ENCODE results near the gene MTERF2. TPM values are rescaled to one million over a fixed set of nuclear protein-coding genes. Genes with fewer than 3 reads are reported as not detected.

The MTERF2 gene
- total RNA-seq, 1 donor from 2014 or later, result 3.1 TPM

- TF ChIP-seq CTCF (IDR thresholded peaks at IDR 0.05), result no peak
- H3K4me3 ChIP-seq, result peak overlapping the region in 1 of 2 donors; percentile 69
Measured at GRCh38 chr12:106985479-106985878, 1.5 kb downstream of the MTERF2 start.

GRCh38 chr12:106984588-106985137 lies 2.3 kb downstream of the MTERF2 start:
- peaks cover 12 to 22% of the 10 kb centered on the region in 2 donors for H3K4me1 ChIP-seq
- H3K27ac ChIP-seq, result no peak overlapping the region
- intact Hi-C loops (cut with DNase I), result no loop called here

More at GRCh38 chr12:106985479-106985878, 1.5 kb downstream of the MTERF2 start:
- Histone ChIP-seq H3K9me3 (no peaks in the 10 kb centered on the region), H3K36me3 (no peaks in the 10 kb centered on the region), H3K4me1 (peaks cover 12 to 22% of the 10 kb centered on the region in 2 donors), H3K27me3 (no peaks in the 10 kb centered on the region), H3K27ac (no peak overlapping the region)
- DNase-seq (ENCODE audit: low spot score in 2 of 2), result no peak
- intact Hi-C loops (cut with DNase I), result no loop called here

GRCh38 chr12:106982229-106982628 lies 4.7 kb downstream of the MTERF2 start:
- peaks cover 8 to 21% of the 10 kb centered on the region in 2 donors for H3K4me1 ChIP-seq
- no peak overlapping the region for H3K4me3 ChIP-seq
- H3K27ac ChIP-seq, result no peak overlapping the region
- no peaks in the 10 kb centered on the region for H3K27me3 ChIP-seq
- no peak for DNase-seq (ENCODE audit: low spot score in 2 of 2)
- no peak for TF ChIP-seq CTCF (IDR thresholded peaks at IDR 0.05)
- H3K36me3 ChIP-seq, result no peaks in the 10 kb centered on the region
- H3K9me3 ChIP-seq, result no peaks in the 10 kb centered on the region
- intact Hi-C loops (cut with DNase I), result no loop called here

More at GRCh38 chr12:106984588-106985137, 2.3 kb downstream of the MTERF2 start:
- no peak overlapping the region for H3K4me3 ChIP-seq
- no peak for DNase-seq (ENCODE audit: low spot score in 2 of 2)
- no peaks in the 10 kb centered on the region for H3K27me3 ChIP-seq
- TF ChIP-seq CTCF (IDR thresholded peaks at IDR 0.05), result no peak
- no peaks in the 10 kb centered on the region for H3K36me3 ChIP-seq
- H3K9me3 ChIP-seq, result no peaks in the 10 kb centered on the region

- no peak for TF ChIP-seq CTCF (IDR thresholded peaks at IDR 0.05)
- H3K36me3 ChIP-seq, result no peaks in the 10 kb centered on the region
- peaks cover 8 to 24% of the 10 kb centered on the region in 2 donors for H3K4me1 ChIP-seq
- no peak overlapping the region for H3K27ac ChIP-seq
- intact Hi-C loops (cut with DNase I), result no loop called here
- H3K27me3 ChIP-seq, result no peaks in the 10 kb centered on the region
- no peak for DNase-seq (ENCODE audit: low spot score in 2 of 2)
- no peaks in the 10 kb centered on the region for H3K9me3 ChIP-seq
- no peak overlapping the region for H3K4me3 ChIP-seq
Measured at GRCh38 chr12:106981788-106982187, 5.2 kb downstream of the MTERF2 start.

- Histone ChIP-seq H3K27ac (peak overlapping the region; percentile 48 to 60), H3K4me3 (no peak overlapping the region), H3K4me1 (peaks cover 10 to 31% of the 10 kb centered on the region in 2 donors), H3K27me3 (no peaks in the 10 kb centered on the region), H3K9me3 (no peaks in the 10 kb centered on the region), H3K36me3 (no peaks in the 10 kb centered on the region)
- intact Hi-C loops (cut with DNase I), result no loop called here
- DNase-seq (ENCODE audit: low spot score in 2 of 2), result no peak
- TF ChIP-seq CTCF (IDR thresholded peaks at IDR 0.05), result no peak
Measured at GRCh38 chr12:106980944-106981343, 6.0 kb downstream of the MTERF2 start.

Data from ascending aorta (tissue), 2 donors.